Aortic smooth muscle cell (primary cell): Measurements from ENCODE around the gene LRRC74A. TPM values are rescaled to one million over a fixed set of nuclear protein-coding genes. Genes with fewer than 3 reads are reported as not detected.

Experiments used
- total RNA-seq: library from RNA; depleted of rRNA; stranded (reverse); fragments of >200 nt; gene quantifications from 2 replicates; pipeline ENCODE4 v1.2.3, GENCODE V29; 2014

Gene LRRC74A
- not detected in 2 replicates for total RNA-seq

DNA sequence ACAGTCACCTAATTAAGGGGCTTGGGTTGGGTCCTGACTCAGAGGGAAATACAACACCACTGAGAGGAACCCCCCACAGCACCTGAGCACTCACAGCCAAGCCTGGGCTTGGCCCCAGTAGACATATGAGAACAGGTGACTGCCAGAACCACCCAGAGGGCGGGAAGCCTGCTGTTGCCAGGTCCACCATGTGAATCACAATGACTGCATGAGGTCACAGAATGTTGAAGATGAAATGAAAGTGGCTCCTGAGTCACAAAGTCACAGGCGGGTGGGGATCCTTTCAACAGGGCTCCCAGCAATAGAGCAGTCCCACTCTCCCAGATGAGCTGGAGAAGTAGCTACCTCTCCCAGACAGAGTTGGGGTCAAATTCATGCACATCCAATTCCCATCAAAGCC is at the start of gene LRRC74A:
LRRC74A (plus strand) TSS at position 287 of the 400 bp plus-strand sequence. CDS start 290 bp downstream, outside the sequence.

DNA sequence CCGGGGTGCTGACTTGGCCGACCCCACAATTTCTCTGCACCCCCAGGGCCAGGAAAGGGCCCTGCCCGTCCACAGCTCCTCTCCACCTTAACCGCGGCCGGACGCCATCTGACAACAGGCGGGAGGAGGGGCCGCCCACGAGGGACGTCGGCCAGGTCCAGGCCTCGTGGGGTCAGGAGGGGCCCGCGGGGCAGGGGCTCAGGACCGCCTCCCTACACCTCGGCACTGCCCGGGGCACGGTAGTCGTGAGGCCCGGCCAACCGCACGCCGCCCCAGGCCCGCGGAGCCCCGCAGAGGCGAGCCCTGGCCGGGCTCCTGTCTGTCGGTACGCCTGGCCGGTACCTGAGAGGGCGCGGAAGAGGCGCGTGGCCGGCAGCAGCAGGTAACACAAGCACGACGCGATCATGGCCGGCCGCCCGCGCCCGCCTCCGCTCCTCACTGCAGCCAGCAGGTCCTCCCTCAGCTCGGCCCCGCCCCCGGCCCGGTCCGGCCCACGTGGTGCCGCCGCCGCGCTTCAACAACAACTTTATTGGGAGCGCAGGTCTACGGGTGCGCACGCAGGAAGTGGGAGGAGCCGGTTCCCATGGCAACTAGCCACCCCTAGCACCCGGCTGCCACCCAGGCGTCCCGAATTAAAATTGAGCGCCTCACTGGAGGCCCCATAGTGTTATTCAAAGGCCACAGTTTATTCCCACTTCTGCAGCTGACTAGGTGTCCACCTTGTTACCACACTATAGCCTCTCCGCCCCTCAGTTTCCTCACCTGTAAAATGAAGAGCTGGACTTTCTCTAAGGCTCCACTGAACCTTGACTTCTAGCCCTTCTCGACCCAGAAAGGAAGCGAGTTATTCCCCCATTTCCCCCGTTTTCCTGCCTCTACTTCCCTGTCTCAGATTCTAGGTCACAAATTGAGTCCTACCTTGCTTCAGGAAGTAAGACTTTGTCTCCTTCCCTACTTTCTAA is 13.5 kb upstream of the LRRC74A start, which contains the start of gene ANGEL1:
ANGEL1 (minus strand) TSS at position 461 of the 962 bp plus-strand sequence; CDS start at position 406, 55 bp downstream.

Other genes starting within 250 kb of the LRRC74A start
- 4.6 and 7.8 TPM in 2 replicates for gene VASH1, start 64.9 kb upstream of the LRRC74A start, total RNA-seq
- 4.8 and 5.0 TPM in 2 replicates for gene ANGEL1, start 13.5 kb upstream of the LRRC74A start, total RNA-seq
- 22.4 and 35.1 TPM in 2 replicates for gene IRF2BPL, start 202.3 kb downstream of the LRRC74A start, total RNA-seq